ENCODE results near the gene DPYSL4.
"Not testable (repeated sequence)": the region's sequence is repeated elsewhere in the genome, so short reads cannot be mapped to it uniquely, and the experiment has no call there.

Gene DPYSL4

GRCh38 chr10:132207536-132208461 lies 21.1 kb downstream of the DPYSL4 start:
- in situ Hi-C loops (cut with HindIII; ENCODE audit: low pct_unique_long_range_greater_than_20kb, low sequenced_read_pairs): no loop called here
- TF ChIP-seq JUND (IDR thresholded peaks at IDR 0.05; ENCODE audit: low read depth): no peak
- DNase-seq (ENCODE audit: low read depth in 1 of 2, low spot score in 1 of 2): no peak

- no peak for TF ChIP-seq JUND (IDR thresholded peaks at IDR 0.05; ENCODE audit: low read depth)
- in situ Hi-C loops (cut with HindIII; ENCODE audit: low pct_unique_long_range_greater_than_20kb, low sequenced_read_pairs): no loop called here
- DNase-seq (ENCODE audit: low read depth in 1 of 2, low spot score in 1 of 2): no peak
These were observed 21.8 kb downstream of the DPYSL4 start for GRCh38 chr10:132208462-132209050.

- no peak for TF ChIP-seq JUND (IDR thresholded peaks at IDR 0.05; ENCODE audit: low read depth)
- no peak for DNase-seq (ENCODE audit: low read depth in 1 of 2, low spot score in 1 of 2)
- in situ Hi-C loops (cut with HindIII; ENCODE audit: low pct_unique_long_range_greater_than_20kb, low sequenced_read_pairs): no loop called here
These were observed 22.4 kb downstream of the DPYSL4 start for GRCh38 chr10:132209130-132209529.

GRCh38 chr10:132209978-132210530 lies 23.3 kb downstream of the DPYSL4 start:
- DNase-seq (ENCODE audit: low read depth in 1 of 2, low spot score in 1 of 2): no peak
- in situ Hi-C loops (cut with HindIII; ENCODE audit: low pct_unique_long_range_greater_than_20kb, low sequenced_read_pairs): no loop called here
- TF ChIP-seq JUND (IDR thresholded peaks at IDR 0.05; ENCODE audit: low read depth): no peak

GRCh38 chr10:132210766-132211165 lies 24.0 kb downstream of the DPYSL4 start:
- DNase-seq (ENCODE audit: low read depth in 1 of 2, low spot score in 1 of 2): no peak
- in situ Hi-C loops (cut with HindIII; ENCODE audit: low pct_unique_long_range_greater_than_20kb, low sequenced_read_pairs): no loop called here
- TF ChIP-seq JUND (IDR thresholded peaks at IDR 0.05; ENCODE audit: low read depth): no peak

- TF ChIP-seq JUND (IDR thresholded peaks at IDR 0.05; ENCODE audit: low read depth): no peak
- no peak for DNase-seq (ENCODE audit: low read depth in 1 of 2, low spot score in 1 of 2)
- in situ Hi-C loops (cut with HindIII; ENCODE audit: low pct_unique_long_range_greater_than_20kb, low sequenced_read_pairs): no loop called here
These were observed 24.5 kb downstream of the DPYSL4 start for GRCh38 chr10:132211246-132211645.

- in situ Hi-C loops (cut with HindIII; ENCODE audit: low pct_unique_long_range_greater_than_20kb, low sequenced_read_pairs): no loop called here
- TF ChIP-seq JUND (IDR thresholded peaks at IDR 0.05; ENCODE audit: low read depth): no peak
- DNase-seq (ENCODE audit: low read depth in 1 of 2, low spot score in 1 of 2): no peak
These were observed 26.1 kb downstream of the DPYSL4 start for GRCh38 chr10:132212816-132213215.

GRCh38 chr10:132213917-132214316 lies 27.2 kb downstream of the DPYSL4 start:
- DNase-seq (ENCODE audit: low read depth in 1 of 2, low spot score in 1 of 2): no peak
- in situ Hi-C loops (cut with HindIII; ENCODE audit: low pct_unique_long_range_greater_than_20kb, low sequenced_read_pairs): no loop called here
- no peak for TF ChIP-seq JUND (IDR thresholded peaks at IDR 0.05; ENCODE audit: low read depth)

- DNase-seq (ENCODE audit: low read depth in 1 of 2, low spot score in 1 of 2); in situ Hi-C loops (cut with HindIII; ENCODE audit: low pct_unique_long_range_greater_than_20kb, low sequenced_read_pairs): not testable (repeated sequence)
These were observed 29.7 kb downstream of the DPYSL4 start for GRCh38 chr10:132216441-132216840.

GRCh38 chr10:132219486-132219885 lies 32.7 kb downstream of the DPYSL4 start:
- TF ChIP-seq JUND (IDR thresholded peaks at IDR 0.05; ENCODE audit: low read depth): no peak
- DNase-seq (ENCODE audit: low read depth in 1 of 2, low spot score in 1 of 2): no peak
- in situ Hi-C loops (cut with HindIII; ENCODE audit: low pct_unique_long_range_greater_than_20kb, low sequenced_read_pairs): no loop called here

- no peak for TF ChIP-seq JUND (IDR thresholded peaks at IDR 0.05; ENCODE audit: low read depth)
- no peak for DNase-seq (ENCODE audit: low read depth in 1 of 2, low spot score in 1 of 2)
- in situ Hi-C loops (cut with HindIII; ENCODE audit: low pct_unique_long_range_greater_than_20kb, low sequenced_read_pairs): no loop called here
These were observed 33.3 kb downstream of the DPYSL4 start for GRCh38 chr10:132220061-132220460.

GRCh38 chr10:132220996-132221395 lies 34.2 kb downstream of the DPYSL4 start:
- DNase-seq (ENCODE audit: low read depth in 1 of 2, low spot score in 1 of 2); in situ Hi-C loops (cut with HindIII; ENCODE audit: low pct_unique_long_range_greater_than_20kb, low sequenced_read_pairs): not testable (repeated sequence)

GRCh38 chr10:132222726-132223125 lies 36.0 kb downstream of the DPYSL4 start:
- no peak for TF ChIP-seq JUND (IDR thresholded peaks at IDR 0.05; ENCODE audit: low read depth)
- no peak for DNase-seq (ENCODE audit: low read depth in 1 of 2, low spot score in 1 of 2)
- in situ Hi-C loops (cut with HindIII; ENCODE audit: low pct_unique_long_range_greater_than_20kb, low sequenced_read_pairs): no loop called here
